ENCODE measurements around the gene PPP3CA.

The PPP3CA gene

DNA sequence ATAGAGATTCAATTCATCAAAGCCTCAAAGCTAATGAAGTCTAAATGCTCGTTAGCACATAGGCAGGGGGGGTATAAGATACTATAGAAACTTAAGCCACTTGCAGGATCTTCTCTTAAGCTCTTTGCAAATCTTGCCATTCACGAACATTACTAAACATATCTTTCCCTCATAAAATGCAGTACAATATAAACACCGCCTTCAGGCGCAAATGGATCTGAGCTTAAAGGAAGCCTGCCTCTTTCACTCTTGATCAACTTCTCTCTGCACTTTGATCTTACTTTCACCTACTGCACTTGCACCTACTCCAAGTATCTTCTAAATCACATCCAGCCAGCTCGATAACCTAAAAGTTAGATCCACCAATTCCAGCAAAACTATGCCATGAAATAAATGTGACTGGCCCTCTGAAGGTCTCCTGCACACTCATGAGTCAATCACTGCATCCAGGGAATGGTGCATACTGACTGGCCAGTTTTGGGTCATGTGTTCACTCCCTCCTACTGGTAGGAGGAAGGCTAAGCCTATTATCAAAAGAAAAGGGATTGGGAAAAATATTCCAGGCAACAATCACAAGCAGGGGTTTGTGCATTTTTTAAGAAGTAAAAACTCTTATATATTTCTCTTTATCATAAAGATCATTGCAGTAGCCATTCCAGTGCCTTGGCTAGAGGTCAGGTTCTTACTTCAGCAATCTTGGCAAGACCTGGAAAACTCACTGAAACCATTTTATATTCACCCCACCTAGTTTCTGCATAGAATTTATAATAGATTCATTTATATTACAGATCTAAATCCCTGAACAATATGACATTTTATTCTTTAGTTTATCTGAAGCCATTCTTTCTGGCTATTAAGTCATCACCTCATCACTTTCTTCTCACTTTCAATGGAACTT is 222.0 kb downstream of the PPP3CA start:
- Mint-ChIP-seq H3K27me3 (ENCODE audit: low read depth, poor library complexity) (no peaks in the 10 kb centered on the region), H3K9me3 (peaks cover 6% of the 10 kb centered on the region), H3K27ac (no peak overlapping the region), H3K36me3 (ENCODE audit: low read depth) (peaks cover 6% of the 10 kb centered on the region), H3K4me3 (no peak overlapping the region), H3K4me1 (no peaks in the 10 kb centered on the region)
- TF ChIP-seq, protein P1, sequence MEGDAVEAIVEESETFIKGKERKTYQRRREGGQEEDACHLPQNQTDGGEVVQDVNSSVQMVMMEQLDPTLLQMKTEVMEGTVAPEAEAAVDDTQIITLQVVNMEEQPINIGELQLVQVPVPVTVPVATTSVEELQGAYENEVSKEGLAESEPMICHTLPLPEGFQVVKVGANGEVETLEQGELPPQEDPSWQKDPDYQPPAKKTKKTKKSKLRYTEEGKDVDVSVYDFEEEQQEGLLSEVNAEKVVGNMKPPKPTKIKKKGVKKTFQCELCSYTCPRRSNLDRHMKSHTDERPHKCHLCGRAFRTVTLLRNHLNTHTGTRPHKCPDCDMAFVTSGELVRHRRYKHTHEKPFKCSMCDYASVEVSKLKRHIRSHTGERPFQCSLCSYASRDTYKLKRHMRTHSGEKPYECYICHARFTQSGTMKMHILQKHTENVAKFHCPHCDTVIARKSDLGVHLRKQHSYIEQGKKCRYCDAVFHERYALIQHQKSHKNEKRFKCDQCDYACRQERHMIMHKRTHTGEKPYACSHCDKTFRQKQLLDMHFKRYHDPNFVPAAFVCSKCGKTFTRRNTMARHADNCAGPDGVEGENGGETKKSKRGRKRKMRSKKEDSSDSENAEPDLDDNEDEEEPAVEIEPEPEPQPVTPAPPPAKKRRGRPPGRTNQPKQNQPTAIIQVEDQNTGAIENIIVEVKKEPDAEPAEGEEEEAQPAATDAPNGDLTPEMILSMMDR (IDR thresholded peaks at IDR 0.05), result no peak
- DNase-seq, result no peak

DNA sequence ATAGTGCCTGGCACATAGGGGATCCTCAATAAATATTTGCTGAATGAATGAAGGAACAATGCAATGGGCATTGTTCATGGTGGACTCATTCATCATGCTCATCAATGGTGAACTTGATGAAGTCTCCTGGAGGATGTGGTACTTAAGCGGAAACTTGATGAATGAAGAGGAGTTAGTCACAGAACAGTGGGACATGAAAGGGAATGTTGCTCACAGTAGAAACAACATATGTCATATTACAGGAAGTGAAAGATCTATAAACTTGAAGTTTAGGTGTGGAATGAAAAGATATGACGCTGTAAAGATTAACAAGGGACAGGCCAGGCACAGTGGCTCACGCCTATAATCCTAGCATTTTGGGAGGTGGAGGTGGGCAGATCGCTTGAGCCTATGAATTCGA is 224.1 kb downstream of the PPP3CA start:
- TF ChIP-seq, protein P1 (IDR thresholded peaks at IDR 0.05), result no peak
- DNase-seq, result no peak
- Mint-ChIP-seq H3K9me3 (no peaks in the 10 kb centered on the region), H3K4me3 (no peak overlapping the region), H3K27me3 (ENCODE audit: low read depth, poor library complexity) (no peaks in the 10 kb centered on the region), H3K36me3 (ENCODE audit: low read depth) (no peaks in the 10 kb centered on the region), H3K4me1 (no peaks in the 10 kb centered on the region), H3K27ac (peak overlapping the region; percentile 82)

DNA sequence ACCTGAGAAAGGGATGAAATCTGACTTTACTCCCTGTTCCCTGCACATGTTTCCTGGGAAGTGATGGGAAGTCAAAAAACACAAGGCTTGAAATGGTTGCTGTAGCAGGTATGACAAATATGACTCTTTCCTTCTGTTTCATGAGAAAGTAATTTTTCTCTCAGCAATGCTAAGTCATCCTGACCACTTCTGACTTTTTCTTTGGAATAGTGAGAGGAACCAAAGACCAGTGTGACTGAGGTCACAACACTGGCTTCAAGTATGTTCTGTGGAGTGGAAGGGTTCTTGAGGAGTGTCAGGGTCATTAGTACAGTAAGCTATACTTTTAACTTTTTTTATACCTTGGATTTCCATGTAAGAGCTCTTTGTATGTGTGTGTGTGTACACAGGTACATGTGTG is 225.3 kb downstream of the PPP3CA start:
- no peak overlapping the region for H3K27ac Mint-ChIP-seq
- H3K4me1 Mint-ChIP-seq, result no peaks in the 10 kb centered on the region
- no peaks in the 10 kb centered on the region for H3K27me3 Mint-ChIP-seq (ENCODE audit: low read depth, poor library complexity)
- no peak overlapping the region for H3K4me3 Mint-ChIP-seq
- H3K9me3 Mint-ChIP-seq, result no peaks in the 10 kb centered on the region
- no peak for DNase-seq
- H3K36me3 Mint-ChIP-seq (ENCODE audit: low read depth), result no peaks in the 10 kb centered on the region
- TF ChIP-seq, protein P1 (IDR thresholded peaks at IDR 0.05), result no peak

DNA sequence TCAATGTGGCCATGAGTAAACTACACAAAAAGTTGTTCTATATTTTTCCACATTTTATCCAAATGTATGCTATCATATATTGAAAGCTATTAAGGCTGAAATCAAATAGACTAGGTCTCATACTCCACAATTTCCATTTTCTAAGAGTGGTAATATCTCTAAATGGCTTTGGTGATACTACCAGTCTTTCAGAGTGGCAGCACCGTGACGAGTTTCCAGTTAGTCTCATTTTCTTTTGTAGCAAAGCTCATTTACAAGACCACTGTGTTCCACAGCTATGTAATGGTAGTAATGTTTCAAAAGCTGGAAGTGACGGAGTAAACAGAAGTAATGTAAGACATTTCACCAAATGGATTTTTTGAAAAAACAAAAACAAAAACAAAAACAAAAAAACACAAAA is 228.2 kb downstream of the PPP3CA start:
- TF ChIP-seq, protein P1 (IDR thresholded peaks at IDR 0.05), result no peak
- H3K27me3 Mint-ChIP-seq (ENCODE audit: low read depth, poor library complexity), result no peaks in the 10 kb centered on the region
- no peak for DNase-seq
- H3K4me1 Mint-ChIP-seq, result peaks cover 5% of the 10 kb centered on the region
- no peaks in the 10 kb centered on the region for H3K36me3 Mint-ChIP-seq (ENCODE audit: low read depth)
- no peaks in the 10 kb centered on the region for H3K9me3 Mint-ChIP-seq
- H3K4me3 Mint-ChIP-seq, result no peak overlapping the region
- H3K27ac Mint-ChIP-seq, result no peak overlapping the region

DNA sequence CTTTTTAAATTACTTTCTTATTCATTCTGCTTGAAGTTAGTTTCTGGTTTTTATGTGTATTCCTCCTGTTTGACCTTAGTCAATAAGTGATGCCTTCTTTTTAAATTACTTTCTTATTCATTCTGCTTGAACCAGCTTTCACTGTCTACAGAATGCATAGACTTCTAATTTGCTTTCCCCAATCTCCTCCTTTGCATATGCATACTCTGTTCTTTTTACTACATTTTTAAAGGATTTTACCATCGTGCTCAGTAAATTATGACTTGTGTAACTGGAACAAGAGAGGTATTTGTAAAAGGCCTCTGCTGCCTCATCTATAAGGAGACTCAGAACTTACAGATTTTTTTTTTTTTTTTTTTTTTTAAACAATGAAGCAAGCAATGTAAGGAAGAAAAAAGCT is 228.7 kb downstream of the PPP3CA start:
- no peaks in the 10 kb centered on the region for H3K36me3 Mint-ChIP-seq (ENCODE audit: low read depth)
- no peak overlapping the region for H3K27ac Mint-ChIP-seq
- TF ChIP-seq, protein P1 (IDR thresholded peaks at IDR 0.05), result no peak
- no peaks in the 10 kb centered on the region for H3K9me3 Mint-ChIP-seq
- peaks cover 5% of the 10 kb centered on the region for H3K4me1 Mint-ChIP-seq
- DNase-seq, result no peak
- no peaks in the 10 kb centered on the region for H3K27me3 Mint-ChIP-seq (ENCODE audit: low read depth, poor library complexity)
- no peak overlapping the region for H3K4me3 Mint-ChIP-seq

DNA sequence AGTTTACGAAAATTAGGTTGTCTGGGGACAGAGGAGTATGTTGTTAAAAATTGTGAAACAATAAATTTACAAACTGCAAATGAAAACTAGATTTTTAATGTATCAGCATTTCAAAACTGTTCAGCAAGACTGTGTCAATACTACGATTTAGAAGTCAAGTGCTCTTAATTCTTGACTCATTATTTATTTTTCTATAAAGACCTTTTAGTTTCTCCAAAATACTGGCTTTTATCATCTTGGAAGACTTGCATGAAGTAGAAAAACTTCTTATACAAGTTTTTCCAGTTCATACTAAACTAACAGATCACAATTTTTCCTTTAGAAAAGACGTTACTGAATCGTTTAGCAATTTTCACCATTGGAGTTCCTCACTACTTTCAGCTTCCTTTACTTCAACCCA is 231.4 kb downstream of the PPP3CA start:
- H3K9me3 Mint-ChIP-seq, result no peaks in the 10 kb centered on the region
- no peak for DNase-seq
- H3K4me1 Mint-ChIP-seq, result peaks cover 5% of the 10 kb centered on the region
- TF ChIP-seq, protein P1 (IDR thresholded peaks at IDR 0.05), result no peak
- no peak overlapping the region for H3K27ac Mint-ChIP-seq
- no peaks in the 10 kb centered on the region for H3K36me3 Mint-ChIP-seq (ENCODE audit: low read depth)
- no peak overlapping the region for H3K4me3 Mint-ChIP-seq
- H3K27me3 Mint-ChIP-seq (ENCODE audit: low read depth, poor library complexity), result no peaks in the 10 kb centered on the region
